ENCODE measurements around the gene WFDC1. TPM values are rescaled to one million over a fixed set of nuclear protein-coding genes. Genes with fewer than 3 reads are reported as not detected.

The WFDC1 gene
- total RNA-seq, 1 donor from 2014 or later, result not detected

DNA sequence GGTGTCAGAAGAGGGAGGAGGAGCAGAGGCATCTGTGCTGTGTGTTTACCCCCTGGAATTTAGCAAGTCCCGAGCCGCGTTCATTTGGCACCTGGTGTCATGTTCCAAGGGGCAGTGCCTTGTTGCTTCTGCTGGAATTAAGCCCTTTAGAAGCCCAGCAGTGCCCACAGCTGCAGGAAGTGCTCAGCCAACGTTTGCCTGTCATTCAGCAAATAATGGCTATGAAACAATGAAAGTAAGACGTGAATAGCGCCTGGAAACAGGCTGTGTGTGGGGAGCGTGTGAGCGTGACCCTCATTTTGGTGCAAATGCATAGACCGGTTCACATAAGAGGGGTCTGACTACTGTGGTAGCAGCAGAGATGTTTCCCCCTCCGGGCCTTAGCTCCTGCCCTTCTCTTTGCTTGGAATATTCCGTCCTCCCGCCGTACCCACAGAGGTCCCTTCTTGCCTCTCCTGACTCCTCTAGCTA lies 67.8 kb downstream of the WFDC1 start:
- H3K4me1 Mint-ChIP-seq, result peaks cover 56% of the 10 kb centered on the region
- DNase-seq (ENCODE audit: low spot score), result peak; percentile 85
- no peak overlapping the region for H2AFZ ChIP-seq (replicated peaks)
- no peak for TF ChIP-seq CTCF (IDR thresholded peaks at IDR 0.05)
- TF ChIP-seq EZH2phosphoT487 (IDR thresholded peaks at IDR 0.05), result no peak
- TF ChIP-seq EZH2 (IDR thresholded peaks at IDR 0.05), result no peak
- H3K27ac Mint-ChIP-seq, result peak overlapping the region; percentile 4
- peak overlapping the region; percentile 71 for H3K27ac ChIP-seq
- H3K4me3 Mint-ChIP-seq, result peak overlapping the region; percentile 44
- no peak overlapping the region for H3K9ac ChIP-seq
- peaks cover 24% of the 10 kb centered on the region for H3F3A ChIP-seq (ENCODE audit: low read depth)
- H3K27me3 ChIP-seq, result peaks cover 19% of the 10 kb centered on the region
- H3K27me3 Mint-ChIP-seq (ENCODE audit: insufficient read depth, low read depth), result peaks cover 17% of the 10 kb centered on the region
- H4K20me1 ChIP-seq (ENCODE audit: low read depth), result no peaks in the 10 kb centered on the region
- H3K4me2 ChIP-seq, result peak overlapping the region; percentile 56
- no peaks in the 10 kb centered on the region for H3K36me3 Mint-ChIP-seq
- no peaks in the 10 kb centered on the region for H3K9me3 ChIP-seq (ENCODE audit: low read depth)
- H3K36me3 ChIP-seq, result no peaks in the 10 kb centered on the region
- H3K79me2 ChIP-seq (ENCODE audit: low read depth), result no peaks in the 10 kb centered on the region
- peaks cover 23% of the 10 kb centered on the region for H3K4me1 ChIP-seq
- H3K9me3 Mint-ChIP-seq, result no peaks in the 10 kb centered on the region
- H3K4me3 ChIP-seq, result no peak overlapping the region

GRCh38 chr16:84366208-84366607 lies 71.5 kb downstream of the WFDC1 start:
- Histone ChIP-seq H3K9ac (no peak overlapping the region), H3K79me2 (ENCODE audit: low read depth) (no peaks in the 10 kb centered on the region), H3K9me3 (ENCODE audit: low read depth) (no peaks in the 10 kb centered on the region), H3K4me1 (peaks cover 32% of the 10 kb centered on the region), H3K27me3 (peaks cover 54% of the 10 kb centered on the region), H3K27ac (no peak overlapping the region), H4K20me1 (ENCODE audit: low read depth) (no peaks in the 10 kb centered on the region), H3K4me2 (no peak overlapping the region), H3K36me3 (no peaks in the 10 kb centered on the region), H2AFZ (replicated peaks) (no peak overlapping the region), H3F3A (ENCODE audit: low read depth) (peaks cover 40% of the 10 kb centered on the region), H3K4me3 (no peak overlapping the region)
- Mint-ChIP-seq H3K27ac (no peak overlapping the region), H3K27me3 (ENCODE audit: insufficient read depth, low read depth) (peaks cover 37% of the 10 kb centered on the region), H3K9me3 (no peaks in the 10 kb centered on the region), H3K4me1 (peaks cover 36% of the 10 kb centered on the region), H3K36me3 (no peaks in the 10 kb centered on the region), H3K4me3 (peak overlapping the region; percentile 13)
- TF ChIP-seq EZH2 (IDR thresholded peaks at IDR 0.05) (no peak), EZH2phosphoT487 (IDR thresholded peaks at IDR 0.05) (no peak), CTCF (IDR thresholded peaks at IDR 0.05) (no peak)
- no peak for DNase-seq (ENCODE audit: low spot score)

DNA sequence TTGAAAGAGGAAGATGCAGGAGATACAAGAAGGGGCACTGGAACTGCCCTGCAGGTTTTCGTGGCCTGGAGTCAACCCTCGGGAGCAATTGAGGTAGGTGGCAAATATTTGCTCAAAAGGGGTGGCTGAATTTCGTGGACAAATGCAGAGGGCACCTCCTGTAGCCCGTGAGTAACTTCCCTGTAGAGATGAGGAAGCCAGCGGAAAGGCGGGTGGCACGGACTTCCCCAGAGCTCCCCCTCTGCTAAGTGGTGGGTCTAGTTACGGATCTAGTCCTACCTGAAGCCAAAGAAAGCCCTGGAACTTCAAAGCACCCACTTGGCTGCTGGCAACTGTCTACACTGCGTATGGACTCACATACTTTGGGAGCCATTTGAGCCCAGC lies 72.6 kb downstream of the WFDC1 start:
- peaks cover 27% of the 10 kb centered on the region for H3K4me1 Mint-ChIP-seq
- H3K27ac Mint-ChIP-seq, result no peak overlapping the region
- H3K9me3 Mint-ChIP-seq, result no peaks in the 10 kb centered on the region
- no peak overlapping the region for H3K4me3 ChIP-seq
- no peak overlapping the region for H3K27ac ChIP-seq
- peaks cover 41% of the 10 kb centered on the region for H3K27me3 Mint-ChIP-seq (ENCODE audit: insufficient read depth, low read depth)
- no peaks in the 10 kb centered on the region for H3K79me2 ChIP-seq (ENCODE audit: low read depth)
- no peaks in the 10 kb centered on the region for H3K36me3 Mint-ChIP-seq
- no peak overlapping the region for H3K4me2 ChIP-seq
- H3K9me3 ChIP-seq (ENCODE audit: low read depth), result no peaks in the 10 kb centered on the region
- peaks cover 32% of the 10 kb centered on the region for H3F3A ChIP-seq (ENCODE audit: low read depth)
- H4K20me1 ChIP-seq (ENCODE audit: low read depth), result no peaks in the 10 kb centered on the region
- DNase-seq (ENCODE audit: low spot score), result no peak
- H3K36me3 ChIP-seq, result no peaks in the 10 kb centered on the region
- peaks cover 61% of the 10 kb centered on the region for H3K27me3 ChIP-seq
- no peak overlapping the region for H3K9ac ChIP-seq
- H2AFZ ChIP-seq (replicated peaks), result no peak overlapping the region
- H3K4me3 Mint-ChIP-seq, result peak overlapping the region; percentile 21
- H3K4me1 ChIP-seq, result peaks cover 25% of the 10 kb centered on the region
- TF ChIP-seq CTCF (IDR thresholded peaks at IDR 0.05) (no peak), EZH2 (IDR thresholded peaks at IDR 0.05) (no peak), EZH2phosphoT487 (IDR thresholded peaks at IDR 0.05) (no peak)

Measured in neural progenitor cell (in vitro differentiated cells).